Measurements from ENCODE around the gene MUC3A.
"Not testable (repeated sequence)": the region's sequence is repeated elsewhere in the genome, so short reads cannot be mapped to it uniquely, and the experiment has no call there.

Gene MUC3A, protein sequence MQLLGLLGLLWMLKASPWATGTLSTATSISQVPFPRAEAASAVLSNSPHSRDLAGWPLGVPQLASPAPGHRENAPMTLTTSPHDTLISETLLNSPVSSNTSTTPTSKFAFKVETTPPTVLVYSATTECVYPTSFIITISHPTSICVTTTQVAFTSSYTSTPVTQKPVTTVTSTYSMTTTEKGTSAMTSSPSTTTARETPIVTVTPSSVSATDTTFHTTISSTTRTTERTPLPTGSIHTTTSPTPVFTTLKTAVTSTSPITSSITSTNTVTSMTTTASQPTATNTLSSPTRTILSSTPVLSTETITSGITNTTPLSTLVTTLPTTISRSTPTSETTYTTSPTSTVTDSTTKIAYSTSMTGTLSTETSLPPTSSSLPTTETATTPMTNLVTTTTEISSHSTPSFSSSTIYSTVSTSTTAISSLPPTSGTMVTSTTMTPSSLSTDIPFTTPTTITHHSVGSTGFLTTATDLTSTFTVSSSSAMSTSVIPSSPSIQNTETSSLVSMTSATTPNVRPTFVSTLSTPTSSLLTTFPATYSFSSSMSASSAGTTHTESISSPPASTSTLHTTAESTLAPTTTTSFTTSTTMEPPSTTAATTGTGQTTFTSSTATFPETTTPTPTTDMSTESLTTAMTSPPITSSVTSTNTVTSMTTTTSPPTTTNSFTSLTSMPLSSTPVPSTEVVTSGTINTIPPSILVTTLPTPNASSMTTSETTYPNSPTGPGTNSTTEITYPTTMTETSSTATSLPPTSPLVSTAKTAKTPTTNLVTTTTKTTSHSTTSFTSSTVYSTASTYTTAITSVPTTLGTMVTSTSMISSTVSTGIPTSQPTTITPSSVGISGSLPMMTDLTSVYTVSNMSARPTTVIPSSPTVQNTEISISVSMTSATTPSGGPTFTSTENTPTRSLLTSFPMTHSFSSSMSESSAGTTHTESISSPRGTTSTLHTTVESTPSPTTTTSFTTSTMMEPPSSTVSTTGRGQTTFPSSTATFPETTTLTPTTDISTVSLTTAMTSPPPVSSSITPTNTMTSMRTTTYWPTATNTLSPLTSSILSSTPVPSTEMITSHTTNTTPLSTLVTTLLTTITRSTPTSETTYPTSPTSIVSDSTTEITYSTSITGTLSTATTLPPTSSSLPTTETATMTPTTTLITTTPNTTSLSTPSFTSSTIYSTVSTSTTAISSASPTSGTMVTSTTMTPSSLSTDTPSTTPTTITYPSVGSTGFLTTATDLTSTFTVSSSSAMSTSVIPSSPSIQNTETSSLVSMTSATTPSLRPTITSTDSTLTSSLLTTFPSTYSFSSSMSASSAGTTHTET (N-terminal part only)

DNA sequence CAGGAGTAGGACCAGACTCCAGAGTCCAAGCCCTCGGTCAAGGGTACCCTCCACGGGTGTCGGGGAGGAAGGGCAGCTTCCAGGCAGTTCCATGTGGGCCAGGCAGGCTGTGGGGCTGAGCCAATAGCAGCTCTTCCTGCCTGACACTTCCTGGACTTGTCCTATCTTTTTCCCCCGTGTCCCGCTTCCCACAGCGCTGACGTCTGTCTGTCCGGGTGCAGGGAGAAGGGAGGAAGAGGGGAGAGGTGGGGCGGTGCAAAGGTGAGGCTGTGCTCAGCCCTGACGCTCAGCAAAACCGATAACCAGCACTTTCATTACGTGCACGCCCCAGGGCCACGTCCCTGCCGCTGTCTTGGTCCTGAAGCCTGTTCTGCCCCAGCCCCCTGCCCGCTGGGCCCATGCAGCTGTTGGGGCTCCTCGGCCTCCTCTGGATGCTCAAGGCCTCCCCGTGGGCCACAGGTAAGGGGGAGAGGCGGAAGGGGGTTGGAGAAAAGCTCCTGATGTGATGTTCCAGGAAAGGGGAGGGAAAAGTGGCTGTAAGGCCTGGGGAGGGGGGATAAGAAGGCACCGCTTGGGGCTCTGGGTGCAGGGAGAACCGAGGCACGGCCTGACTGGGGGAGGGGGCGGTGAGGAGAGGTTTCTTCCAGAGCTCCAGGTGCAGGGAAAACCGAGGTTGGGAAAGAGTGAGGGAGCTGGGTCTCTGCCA, at the start of gene MUC3A:
Gene MUC3A, plus strand, starts transcription at position 308 of the 706 bp plus-strand sequence. Its CDS starts 91 bp downstream, at position 399.
- no peaks in the 10 kb centered on the region for H3K9me3 Mint-ChIP-seq

DNA sequence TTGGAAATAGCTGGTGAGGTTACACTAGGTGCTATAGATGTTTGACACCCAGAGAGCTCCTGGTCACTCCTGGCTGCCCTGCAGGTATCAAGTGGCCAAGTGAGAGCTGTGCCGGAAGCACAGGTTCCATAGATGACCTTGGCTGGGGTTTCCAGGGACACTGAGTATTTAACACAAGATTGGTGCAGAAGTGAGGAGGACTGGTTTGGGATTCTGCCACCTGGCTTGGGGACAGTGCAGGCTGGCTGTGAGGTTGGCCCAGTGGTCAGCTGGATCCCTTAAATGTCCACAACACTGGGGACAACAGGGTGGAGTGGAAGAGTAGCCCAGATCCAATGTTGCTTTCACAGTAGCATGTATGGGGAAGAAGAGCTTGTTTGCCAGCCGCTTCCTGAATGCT, 48.4 kb upstream of the MUC3A start:
- Mint-ChIP-seq H3K36me3 (no peaks in the 10 kb centered on the region), H3K27me3 (peaks cover 13% of the 10 kb centered on the region), H3K4me3 (no peak overlapping the region), H3K9me3 (no peaks in the 10 kb centered on the region), H3K27ac (no peak overlapping the region), H3K4me1 (peaks cover 5% of the 10 kb centered on the region)
- DNase-seq (ENCODE audit: low spot score in 2 of 2): no peak
- no peak for ATAC-seq (ENCODE audit: low read depth)

More for the DNA sequence above, at the start of gene MUC3A:
- no peak for ATAC-seq (ENCODE audit: low read depth)
- Mint-ChIP-seq H3K27ac (no peak within 1 kb of the TSS), H3K4me3 (no peak within 1 kb of the TSS), H3K27me3 (peaks cover 18% of the 10 kb centered on the region), H3K36me3 (no peaks in the 10 kb centered on the region), H3K4me1 (no peaks in the 10 kb centered on the region)
- no peak for DNase-seq (ENCODE audit: low spot score in 2 of 2)

DNA sequence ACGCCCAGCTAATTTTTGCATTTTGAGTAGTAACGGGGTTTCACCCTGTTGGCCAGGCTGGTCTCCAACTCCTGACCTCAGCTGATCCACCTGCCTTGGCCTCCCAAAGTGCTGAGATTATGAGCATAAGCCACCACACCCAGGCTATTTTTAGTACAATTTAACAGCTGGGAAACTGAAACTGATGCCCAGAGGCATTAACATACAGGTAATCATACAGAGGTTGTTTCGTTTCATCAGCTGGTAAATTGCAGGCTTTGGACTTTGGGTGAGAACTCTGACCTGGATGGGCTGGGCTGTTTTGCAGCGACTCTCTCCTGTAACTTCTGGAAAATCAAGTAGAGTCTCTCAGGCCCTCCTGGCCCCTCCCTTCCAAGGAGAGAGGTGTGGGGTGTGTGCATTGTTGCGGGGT, 47.4 kb upstream of the MUC3A start:
- Mint-ChIP-seq H3K4me3 (no peak overlapping the region), H3K9me3 (no peaks in the 10 kb centered on the region), H3K27me3 (peaks cover 9% of the 10 kb centered on the region), H3K27ac (no peak overlapping the region), H3K36me3 (no peaks in the 10 kb centered on the region), H3K4me1 (no peaks in the 10 kb centered on the region)
- DNase-seq (ENCODE audit: low spot score in 2 of 2) (no peak), ATAC-seq (ENCODE audit: low read depth) (no peak)

DNA sequence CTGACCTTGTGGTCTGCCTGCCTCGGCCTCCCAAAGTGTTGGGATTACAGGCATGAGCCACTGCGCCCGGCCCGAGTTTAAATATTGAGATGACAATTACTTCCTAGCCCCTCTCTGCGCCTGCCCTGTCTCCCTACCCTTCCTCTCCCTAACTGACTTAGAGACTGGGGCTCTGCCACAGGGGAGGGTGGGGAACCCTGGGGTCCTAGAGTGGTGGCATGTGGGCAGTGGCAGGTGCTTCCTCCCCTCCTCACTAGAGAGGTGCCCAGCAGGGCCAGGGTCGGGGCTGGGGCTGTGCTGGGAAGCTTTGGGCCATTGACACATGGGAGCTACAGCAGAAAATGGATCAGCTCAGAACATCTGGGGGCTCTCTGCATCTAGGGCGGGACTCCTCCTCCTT, 46.7 kb upstream of the MUC3A start:
- Mint-ChIP-seq H3K27me3 (peaks cover 6% of the 10 kb centered on the region), H3K4me3 (no peak overlapping the region), H3K9me3 (no peaks in the 10 kb centered on the region), H3K36me3 (no peaks in the 10 kb centered on the region), H3K4me1 (no peaks in the 10 kb centered on the region), H3K27ac (no peak overlapping the region)
- ATAC-seq (ENCODE audit: low read depth): no peak
- no peak for DNase-seq (ENCODE audit: low spot score in 2 of 2)

DNA sequence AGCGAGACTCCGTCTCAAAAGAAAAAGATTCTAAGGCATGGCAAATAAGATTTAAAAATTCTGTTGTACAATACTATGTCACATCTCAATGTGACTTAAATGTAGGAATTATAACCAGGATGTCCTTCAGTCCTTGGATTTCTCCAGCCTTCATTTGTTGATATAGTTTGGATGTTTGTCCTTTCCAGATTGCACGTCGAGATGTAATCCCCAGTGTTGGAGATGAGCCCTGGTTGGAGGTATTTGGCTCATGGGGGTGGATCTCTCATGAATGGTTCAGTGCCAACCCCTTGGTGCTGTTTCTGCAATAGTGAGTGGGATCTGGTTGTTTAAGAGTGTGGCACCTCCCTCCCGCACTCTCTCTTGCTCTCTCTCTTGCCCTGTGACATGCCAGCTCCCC, 40.8 kb upstream of the MUC3A start:
- peaks cover 2% of the 10 kb centered on the region for H3K9me3 Mint-ChIP-seq
- DNase-seq (ENCODE audit: low spot score in 2 of 2): no peak
- ATAC-seq (ENCODE audit: low read depth): no peak
- no peak overlapping the region for H3K27ac Mint-ChIP-seq
- no peaks in the 10 kb centered on the region for H3K36me3 Mint-ChIP-seq
- H3K4me3 Mint-ChIP-seq: no peak overlapping the region
- H3K4me1 Mint-ChIP-seq: no peaks in the 10 kb centered on the region
- no peaks in the 10 kb centered on the region for H3K27me3 Mint-ChIP-seq

DNA sequence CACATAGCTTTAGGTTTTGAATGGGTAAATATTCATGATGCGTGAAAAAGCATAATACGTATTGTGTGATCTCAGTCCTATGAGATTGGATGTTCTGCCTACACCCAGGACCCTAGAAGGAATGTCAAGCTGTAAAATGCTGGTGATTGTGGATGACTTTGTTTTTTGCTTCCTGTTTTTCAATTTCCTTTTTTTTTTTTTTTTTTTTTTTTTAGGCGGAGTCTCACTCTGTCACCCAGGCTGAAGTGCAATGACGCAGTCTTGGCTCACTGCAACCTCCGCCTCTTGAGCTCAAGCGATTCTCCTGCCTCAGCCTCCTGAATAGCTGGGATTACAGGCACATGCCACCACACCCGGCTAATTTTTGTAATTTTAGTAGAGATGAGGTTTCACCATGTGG, 38.9 kb upstream of the MUC3A start:
- H3K9me3 Mint-ChIP-seq; H3K4me1 Mint-ChIP-seq; H3K4me3 Mint-ChIP-seq; H3K36me3 Mint-ChIP-seq; H3K27ac Mint-ChIP-seq; DNase-seq (ENCODE audit: low spot score in 2 of 2): not testable (repeated sequence)
- peaks cover 10% of the 10 kb centered on the region for H3K27me3 Mint-ChIP-seq
- peak; percentile 44 for ATAC-seq (ENCODE audit: low read depth)

DNA sequence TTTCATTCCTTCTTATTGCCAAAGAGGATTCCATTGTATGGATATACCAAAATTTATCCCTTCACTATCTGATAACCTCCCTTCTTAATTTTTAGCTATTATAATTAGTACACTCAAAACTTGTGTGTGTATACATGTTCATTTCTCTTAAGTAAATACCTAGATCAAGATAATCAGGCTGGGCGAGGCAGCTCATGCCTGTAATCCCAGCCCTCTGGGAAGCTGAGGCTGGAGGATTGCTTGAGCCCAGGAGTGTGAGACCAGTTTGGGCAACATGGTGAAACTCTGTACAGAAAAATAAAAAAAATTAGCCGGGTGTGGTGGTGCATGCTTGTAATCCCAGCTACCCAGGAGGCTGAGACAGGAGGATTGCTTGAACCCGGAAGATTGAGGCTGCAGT, 37.9 kb upstream of the MUC3A start:
- Mint-ChIP-seq H3K4me1 (no peaks in the 10 kb centered on the region), H3K27ac (no peak overlapping the region), H3K9me3 (peaks cover 2% of the 10 kb centered on the region), H3K36me3 (peaks cover 1% of the 10 kb centered on the region), H3K4me3 (no peak overlapping the region), H3K27me3 (peaks cover 10% of the 10 kb centered on the region)
- ATAC-seq (ENCODE audit: low read depth): no peak
- no peak for DNase-seq (ENCODE audit: low spot score in 2 of 2)

DNA sequence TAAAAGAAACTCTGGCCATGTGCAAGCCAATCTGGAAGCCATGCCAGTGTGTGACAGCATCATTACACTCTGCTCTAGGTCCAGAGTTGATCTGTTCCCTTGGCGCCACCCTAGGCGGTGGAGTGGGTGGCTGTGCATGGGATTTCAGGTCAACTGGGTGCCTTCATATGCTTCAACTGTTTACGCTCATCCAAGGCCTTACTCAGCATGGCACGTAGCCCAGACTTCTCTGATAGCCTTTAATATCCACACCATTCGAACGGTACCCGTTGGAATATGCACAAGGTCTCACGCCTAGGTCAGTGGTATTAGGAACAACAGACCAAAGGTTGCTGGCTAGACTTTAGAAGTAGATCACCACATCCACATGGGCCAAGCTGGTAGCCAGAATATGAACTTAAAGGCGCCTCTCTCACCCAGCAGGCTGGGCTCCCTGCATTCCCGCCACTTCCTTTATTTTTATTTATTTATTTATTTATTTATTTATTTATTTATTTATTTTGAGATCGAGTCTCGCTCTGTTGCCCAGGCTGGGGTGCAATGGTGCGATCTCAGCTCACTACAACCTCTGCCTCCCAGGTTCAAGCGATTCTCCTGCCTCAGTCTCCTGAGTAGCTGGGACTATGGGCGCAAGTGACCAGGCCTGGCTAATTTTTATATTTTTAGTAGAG, 35.0 kb upstream of the MUC3A start:
- Mint-ChIP-seq H3K9me3 (no peaks in the 10 kb centered on the region), H3K4me3 (no peak overlapping the region), H3K27ac (no peak overlapping the region), H3K4me1 (no peaks in the 10 kb centered on the region), H3K27me3 (peaks cover 14% of the 10 kb centered on the region), H3K36me3 (peaks cover 1% of the 10 kb centered on the region)
- no peak for DNase-seq (ENCODE audit: low spot score in 2 of 2)
- no peak for ATAC-seq (ENCODE audit: low read depth)

DNA sequence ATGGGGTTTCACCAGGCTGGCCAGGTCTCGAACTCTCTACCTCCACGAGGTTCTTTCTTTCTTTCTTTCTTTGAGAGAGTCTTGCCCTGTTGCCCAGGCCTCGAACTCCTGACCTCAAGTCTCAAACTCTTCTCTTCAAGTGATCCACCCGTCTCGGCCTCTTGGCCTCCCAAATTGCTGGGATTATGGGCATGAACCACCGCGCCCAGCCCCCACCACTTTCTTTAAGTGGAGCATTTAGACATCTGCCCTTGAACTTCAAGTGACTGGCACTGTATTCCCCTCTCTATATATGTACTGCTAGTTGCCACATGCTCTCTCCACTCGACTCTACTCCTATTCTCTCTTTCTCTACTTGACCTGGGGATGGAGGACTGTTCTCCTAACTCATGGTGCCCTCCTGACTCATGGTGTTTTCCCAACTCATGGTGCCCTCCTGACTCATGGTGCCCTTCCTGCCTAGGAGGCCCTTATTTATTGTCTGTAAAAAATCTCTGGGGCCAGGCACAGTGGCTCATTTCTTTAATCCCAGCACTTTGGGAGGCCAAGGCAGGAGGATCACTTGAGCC, 34.4 kb upstream of the MUC3A start:
- Mint-ChIP-seq H3K36me3 (peaks cover 1% of the 10 kb centered on the region), H3K27ac (no peak overlapping the region), H3K9me3 (no peaks in the 10 kb centered on the region), H3K27me3 (peaks cover 14% of the 10 kb centered on the region), H3K4me1 (no peaks in the 10 kb centered on the region), H3K4me3 (no peak overlapping the region)
- ATAC-seq (ENCODE audit: low read depth) (no peak), DNase-seq (ENCODE audit: low spot score in 2 of 2) (no peak)

DNA sequence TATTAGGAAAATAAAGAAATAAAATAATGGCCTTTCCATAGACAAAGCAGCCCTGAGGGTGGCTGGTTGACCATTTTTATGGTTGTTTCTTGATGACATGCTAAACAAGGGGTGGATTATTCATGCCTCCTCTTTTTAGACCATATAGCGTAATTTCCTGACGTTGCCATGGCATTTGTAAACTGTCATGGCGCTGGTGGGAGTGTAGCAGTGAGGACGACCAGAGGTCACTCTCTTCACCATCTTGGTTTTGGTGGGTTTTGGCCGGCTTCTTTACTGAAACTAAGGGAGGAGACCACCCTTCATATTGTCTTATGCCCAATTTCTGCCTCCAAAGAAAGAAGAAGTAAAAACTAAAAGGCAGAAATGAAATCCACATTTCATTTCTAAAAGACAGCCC, 30.0 kb upstream of the MUC3A start:
- ATAC-seq (ENCODE audit: low read depth); H3K9me3 Mint-ChIP-seq; H3K4me1 Mint-ChIP-seq; H3K36me3 Mint-ChIP-seq; H3K27ac Mint-ChIP-seq; H3K4me3 Mint-ChIP-seq; DNase-seq (ENCODE audit: low spot score in 2 of 2): not testable (repeated sequence)
- H3K27me3 Mint-ChIP-seq: peaks cover 22% of the 10 kb centered on the region

DNA sequence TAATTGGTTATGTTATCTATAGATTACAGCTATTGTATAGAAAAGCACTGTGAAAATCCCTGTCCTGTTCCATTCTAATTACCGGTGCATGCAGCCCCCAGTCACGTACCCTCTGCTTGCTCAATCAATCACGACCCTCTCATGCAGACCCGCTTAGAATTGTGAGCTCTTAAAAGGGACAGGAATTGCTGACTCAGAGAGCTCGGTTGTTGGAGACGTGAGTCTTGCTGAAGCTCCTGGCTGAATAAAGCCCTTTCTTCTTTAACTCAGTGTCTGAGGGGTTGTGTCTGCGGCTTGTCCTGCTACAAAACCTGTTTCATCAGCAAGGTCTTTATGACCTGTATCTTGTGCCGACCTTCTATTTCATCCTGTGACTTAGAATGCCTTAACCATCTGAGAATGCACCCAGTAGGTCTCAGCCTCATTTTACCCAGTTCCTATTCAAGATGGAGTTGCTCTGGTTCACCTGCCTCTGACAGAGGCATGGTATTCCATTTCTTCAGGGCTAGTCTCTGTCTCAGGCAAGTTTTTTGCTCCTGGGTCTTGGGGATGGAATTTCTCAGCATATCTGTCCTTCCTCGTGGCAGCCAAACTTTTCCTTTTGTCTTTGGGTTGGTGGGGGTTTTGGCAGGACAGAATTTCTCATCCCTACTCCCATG, 29.4 kb upstream of the MUC3A start:
- not testable (repeated sequence) for H3K4me1 Mint-ChIP-seq; DNase-seq (ENCODE audit: low spot score in 2 of 2); H3K4me3 Mint-ChIP-seq; H3K36me3 Mint-ChIP-seq; ATAC-seq (ENCODE audit: low read depth); H3K27ac Mint-ChIP-seq; H3K9me3 Mint-ChIP-seq
- peaks cover 20% of the 10 kb centered on the region for H3K27me3 Mint-ChIP-seq

DNA sequence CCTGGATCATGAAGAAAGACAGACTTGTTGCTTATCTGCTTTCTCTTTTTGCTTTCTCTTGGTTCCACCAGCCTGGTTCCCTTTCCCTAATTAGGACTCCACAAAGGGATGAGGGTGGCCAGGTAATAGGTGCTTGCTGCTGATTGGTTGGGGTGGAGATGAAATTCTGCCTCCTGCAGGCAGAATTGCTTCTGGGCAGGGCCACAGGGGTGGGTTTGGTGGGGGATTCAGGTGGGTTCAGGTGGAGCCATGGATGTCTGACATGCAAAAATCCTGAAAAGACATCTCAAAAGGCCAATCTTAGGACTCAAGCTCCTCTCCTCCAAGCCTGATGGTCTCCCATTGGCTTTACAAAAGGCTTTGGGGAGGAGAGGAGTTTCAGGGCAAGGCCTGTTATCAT, 28.3 kb upstream of the MUC3A start:
- DNase-seq (ENCODE audit: low spot score in 2 of 2): no peak
- no peaks in the 10 kb centered on the region for H3K36me3 Mint-ChIP-seq
- no peaks in the 10 kb centered on the region for H3K9me3 Mint-ChIP-seq
- no peak for ATAC-seq (ENCODE audit: low read depth)
- H3K4me3 Mint-ChIP-seq: no peak overlapping the region
- no peak overlapping the region for H3K27ac Mint-ChIP-seq
- no peaks in the 10 kb centered on the region for H3K4me1 Mint-ChIP-seq
- H3K27me3 Mint-ChIP-seq: peaks cover 17% of the 10 kb centered on the region

Data from memory B cell (primary cell).